Stomach (tissue), 9 donors: ENCODE measurements around the gene GPR15LG. TPM values are rescaled to one million over a fixed set of nuclear protein-coding genes. Genes with fewer than 3 reads are reported as not detected.

Experiments used
- DNase-seq, 2 donors: peaks; one replicate each; pipeline versions ENCODE4 v3.0.0 to v3.0.0-alpha.2; 2013 to 2019
- H3K27ac ChIP-seq, 5 donors: fragments of 200-600 bp in 4 of 5; sonication (generic) in 4 of 5; one replicate each; pipeline ENCODE4 v1.5.1; 2013 to 2019; ENCODE audit warnings: mild to moderate bottlenecking in 1 of 5, moderate library complexity in 1 of 5
- H3K27me3 ChIP-seq, 3 donors: fragments of 200-600 bp; sonication (generic); one replicate each; pipeline ENCODE4 v1.5.1; 2017 to 2019; ENCODE audit warnings: mixed run types in 1 of 3
- H3K36me3 ChIP-seq, 4 donors: fragments of 200-600 bp; sonication (generic); 1 replicate in 3 of 4; 2 replicates in 1 of 4; pipeline ENCODE4 v1.5.1; 2016 to 2019
- H3K4me1 ChIP-seq, 4 donors: fragments of 200-600 bp; sonication (generic); one replicate each; pipeline ENCODE4 v1.5.1; 2016 to 2019
- H3K4me3 ChIP-seq, 4 donors: fragments of 200-600 bp; sonication (generic) in 3 of 4; one replicate each; pipeline ENCODE4 v1.5.1; 2016 to 2019; ENCODE audit warnings: mild to moderate bottlenecking in 1 of 4
- H3K9me3 ChIP-seq, 4 donors: fragments of 200-600 bp; sonication (generic); one replicate each; pipeline ENCODE4 v1.5.1; 2016 to 2019
- EP300 ChIP-seq: sonication (generic); formaldehyde crosslinking; IDR thresholded peaks from one replicate; pipeline ENCODE4 v1.6.1; 2017; ENCODE audit warnings: antibody characterized with exemption
- POLR2A ChIP-seq, 4 donors: fragments of 450-650 bp; IDR thresholded peaks; one replicate each; pipeline ENCODE4 v1.6.1; 2016; ENCODE audit warnings: antibody characterized with exemption in 4 of 4, control low read depth in 2 of 4, mild to moderate bottlenecking in 1 of 4, moderate library complexity in 1 of 4
- POLR2AphosphoS5 ChIP-seq, 3 donors: sonication (generic); formaldehyde crosslinking; IDR thresholded peaks; one replicate each; pipeline ENCODE4 v1.6.1; 2016; ENCODE audit warnings: antibody characterized with exemption in 3 of 3
- WGBS, 5 donors: extraction: QIAGEN DNeasy Blood & Tissue Kit in 3 of 5; methylation state at CpG; one replicate each; pipeline versions ENCODE4 v1.1.5 to v1.1.7; 2013 to 2018; 5-methylcytosine and 5-hydroxymethylcytosine counted together
- intact Hi-C: fragments of 100-400 bp; cut with DNase I; formaldehyde crosslinking; loops from one replicate; pipeline ENCODE4 v1.15.1; 2023; ENCODE audit warnings: low total_unique reads
- polyA plus RNA-seq, 3 donors: library from polyadenylated mRNA; stranded (reverse); fragments of 200-250 nt; gene quantifications; one replicate each; pipeline ENCODE4 v1.2.3, GENCODE V29; 2013
- total RNA-seq, 5 donors: library from RNA; depleted of rRNA; stranded (reverse); fragments of >200 nt; gene quantifications; one replicate each; pipeline versions ENCODE4 v1.1.0 to v1.2.3, GENCODE V29; 2014 to 2016
- TF ChIP-seq, protein P1 (sequence below), 7 experiments: fragments of 450-650 bp in 4 of 7; fragments of 200-600 bp in 3 of 7; sonication (generic) in 3 of 7; IDR thresholded peaks; one replicate each; pipeline ENCODE4 v1.5.1; 2016 to 2019; ENCODE audit warnings: antibody characterized with exemption in 7 of 7, control low read depth in 2 of 7, mild to moderate bottlenecking in 1 of 7
- donor health status: healthy with polysubstance abuse.
- donor health status: Bipolar disorder and iron deficiency.
- donor health status: healthy.

The GPR15LG gene
- total and polyA plus RNA-seq, 8 donors, result 0.92 to 82.4 (median 7.5) TPM; not detected in 5

DNA sequence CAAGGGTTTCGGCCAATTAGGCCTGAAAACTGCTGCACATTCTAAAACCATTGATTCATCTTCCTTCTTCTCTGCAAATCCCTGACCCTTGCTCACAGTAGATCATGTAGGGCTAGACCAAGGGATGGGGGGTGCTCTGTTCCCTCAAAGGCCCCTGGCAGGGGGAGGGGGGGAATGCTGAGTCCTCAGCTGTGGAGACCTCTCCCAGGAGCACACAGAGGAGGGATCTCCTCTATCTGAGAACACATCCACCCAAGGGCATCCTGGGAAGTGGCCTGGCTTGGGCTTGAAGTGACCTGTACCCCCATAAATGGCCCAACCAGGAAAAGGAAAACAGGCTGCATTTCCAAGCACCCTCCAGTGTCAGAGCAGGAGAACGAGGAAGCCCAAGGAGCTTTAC is 19.7 kb downstream of the GPR15LG start:
- no peak overlapping the region for H3K27ac ChIP-seq
- H3K36me3 ChIP-seq, result no peaks in the 10 kb centered on the region
- H3K27me3 ChIP-seq, result peaks cover 0 to 88% (median 38%) of the 10 kb centered on the region in 3 donors
- no peaks in the 10 kb centered on the region for H3K9me3 ChIP-seq
- intact Hi-C loops, result no loop called here
- DNase-seq, result no peak
- no peak for TF ChIP-seq POLR2A (IDR thresholded peaks at IDR 0.05)
- 91 to 98% (median 94%) methylated on average over 2 of the region's 2 CpGs for WGBS, 5 donors
- peaks cover 9 to 33% (median 17%) of the 10 kb centered on the region in 4 donors for H3K4me1 ChIP-seq
- H3K4me3 ChIP-seq, result no peak overlapping the region

DNA sequence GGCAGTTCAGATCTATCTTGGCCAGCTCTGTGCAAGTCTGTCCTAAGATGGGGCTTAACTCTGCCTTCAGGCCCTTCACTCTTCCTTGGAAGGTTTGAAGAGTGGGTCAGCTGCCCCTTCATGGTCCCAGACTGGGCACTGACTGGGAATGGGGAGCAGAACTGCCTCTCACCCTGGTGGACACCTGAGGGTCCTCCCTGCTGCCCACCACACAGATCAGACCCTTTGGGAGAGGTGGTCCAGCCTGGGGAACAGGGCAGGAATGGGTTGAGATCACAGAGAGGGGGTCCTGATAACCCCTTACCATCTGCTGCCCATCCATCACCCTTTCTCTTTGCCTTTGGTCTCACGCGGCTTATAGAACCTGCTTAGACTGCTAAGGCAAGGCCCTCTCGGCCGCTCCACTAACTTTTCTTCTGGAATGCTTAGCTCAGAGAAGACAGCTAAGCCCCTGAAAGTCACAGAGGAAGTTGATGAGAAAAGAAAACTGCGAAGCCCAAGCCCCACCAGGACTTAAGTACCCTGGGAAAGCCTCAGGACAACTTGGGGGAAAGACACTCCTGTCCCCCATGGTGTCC is 20.3 kb downstream of the GPR15LG start:
- DNase-seq, result no peak

DNA sequence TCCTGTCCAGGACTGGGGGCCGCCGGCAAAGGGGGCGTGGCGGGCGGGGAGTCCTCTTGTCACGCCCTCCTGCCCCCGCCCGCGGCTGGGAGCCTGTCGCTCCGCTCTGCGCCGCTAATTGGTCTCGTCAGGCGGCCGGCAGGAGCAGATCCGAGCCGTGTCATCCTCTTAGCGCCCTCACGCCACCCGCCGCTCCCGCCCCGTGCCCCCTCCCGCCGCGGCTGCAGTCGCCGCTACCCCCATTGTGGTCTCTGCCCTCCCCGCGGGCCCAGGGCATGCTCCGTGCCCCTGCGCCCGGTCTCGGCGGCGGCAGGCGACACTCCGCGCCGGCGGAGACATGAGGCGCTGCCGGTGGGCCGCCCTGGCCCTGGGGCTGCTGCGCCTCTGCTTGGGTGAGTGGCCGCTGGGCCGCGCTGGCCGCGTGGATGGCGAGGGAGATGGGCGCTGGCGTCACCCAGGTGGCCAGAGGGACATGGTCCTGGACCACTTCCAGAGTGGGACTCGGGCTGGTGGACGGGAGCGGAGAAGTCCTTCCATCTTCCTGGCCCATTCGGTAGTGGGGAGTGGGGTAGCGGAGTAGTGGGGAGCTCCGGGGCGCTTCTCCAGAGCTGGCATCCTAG is 20.9 kb downstream of the GPR15LG start, which contains the start of gene CDHR1:
CDHR1 (plus strand) TSS at position 114 of the 620 bp plus-strand sequence; CDS start at position 338, 224 bp downstream.
- Histone ChIP-seq H3K4me3 (peak within 1 kb of the TSS; percentile 49 to 56 (median 52)), H3K4me1 (peaks cover 9 to 33% (median 17%) of the 10 kb centered on the region in 4 donors), H3K27ac (no peak within 1 kb of the TSS), H3K9me3 (no peaks in the 10 kb centered on the region), H3K27me3 (peaks cover 0 to 78% (median 38%) of the 10 kb centered on the region in 3 donors), H3K36me3 (no peaks in the 10 kb centered on the region)
- peak in 1 of 2 donors; percentile 63 for DNase-seq
- intact Hi-C loops, result no loop called here
- TF ChIP-seq EP300 (no peak), POLR2A (IDR thresholded peaks at IDR 0.05) (no peak), POLR2AphosphoS5 (IDR thresholded peaks at IDR 0.05) (no peak)
- TF ChIP-seq, protein P1, sequence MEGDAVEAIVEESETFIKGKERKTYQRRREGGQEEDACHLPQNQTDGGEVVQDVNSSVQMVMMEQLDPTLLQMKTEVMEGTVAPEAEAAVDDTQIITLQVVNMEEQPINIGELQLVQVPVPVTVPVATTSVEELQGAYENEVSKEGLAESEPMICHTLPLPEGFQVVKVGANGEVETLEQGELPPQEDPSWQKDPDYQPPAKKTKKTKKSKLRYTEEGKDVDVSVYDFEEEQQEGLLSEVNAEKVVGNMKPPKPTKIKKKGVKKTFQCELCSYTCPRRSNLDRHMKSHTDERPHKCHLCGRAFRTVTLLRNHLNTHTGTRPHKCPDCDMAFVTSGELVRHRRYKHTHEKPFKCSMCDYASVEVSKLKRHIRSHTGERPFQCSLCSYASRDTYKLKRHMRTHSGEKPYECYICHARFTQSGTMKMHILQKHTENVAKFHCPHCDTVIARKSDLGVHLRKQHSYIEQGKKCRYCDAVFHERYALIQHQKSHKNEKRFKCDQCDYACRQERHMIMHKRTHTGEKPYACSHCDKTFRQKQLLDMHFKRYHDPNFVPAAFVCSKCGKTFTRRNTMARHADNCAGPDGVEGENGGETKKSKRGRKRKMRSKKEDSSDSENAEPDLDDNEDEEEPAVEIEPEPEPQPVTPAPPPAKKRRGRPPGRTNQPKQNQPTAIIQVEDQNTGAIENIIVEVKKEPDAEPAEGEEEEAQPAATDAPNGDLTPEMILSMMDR (IDR thresholded peaks at IDR 0.05), result no peak
- 0 to 3% (median 1%) methylated on average over 6 to 60 of the region's 61 CpGs for WGBS, 5 donors

More for the DNA sequence above, 20.3 kb downstream of the GPR15LG start:
- 21 to 40% (median 31%) methylated on average over 3 to 5 of the region's 5 CpGs for WGBS, 5 donors
- H3K27ac ChIP-seq, result no peak overlapping the region
- H3K27me3 ChIP-seq, result peaks cover 0 to 82% (median 38%) of the 10 kb centered on the region in 3 donors
- TF ChIP-seq EP300 (no peak), POLR2AphosphoS5 (IDR thresholded peaks at IDR 0.05) (no peak), POLR2A (IDR thresholded peaks at IDR 0.05) (no peak)
- TF ChIP-seq, protein P1 (IDR thresholded peaks at IDR 0.05), result no peak
- H3K4me1 ChIP-seq, result peaks cover 9 to 33% (median 17%) of the 10 kb centered on the region in 4 donors
- H3K4me3 ChIP-seq, result peak overlapping the region; percentile 49 to 56 (median 52)
- intact Hi-C loops, result no loop called here
- no peaks in the 10 kb centered on the region for H3K36me3 ChIP-seq
- no peaks in the 10 kb centered on the region for H3K9me3 ChIP-seq

DNA sequence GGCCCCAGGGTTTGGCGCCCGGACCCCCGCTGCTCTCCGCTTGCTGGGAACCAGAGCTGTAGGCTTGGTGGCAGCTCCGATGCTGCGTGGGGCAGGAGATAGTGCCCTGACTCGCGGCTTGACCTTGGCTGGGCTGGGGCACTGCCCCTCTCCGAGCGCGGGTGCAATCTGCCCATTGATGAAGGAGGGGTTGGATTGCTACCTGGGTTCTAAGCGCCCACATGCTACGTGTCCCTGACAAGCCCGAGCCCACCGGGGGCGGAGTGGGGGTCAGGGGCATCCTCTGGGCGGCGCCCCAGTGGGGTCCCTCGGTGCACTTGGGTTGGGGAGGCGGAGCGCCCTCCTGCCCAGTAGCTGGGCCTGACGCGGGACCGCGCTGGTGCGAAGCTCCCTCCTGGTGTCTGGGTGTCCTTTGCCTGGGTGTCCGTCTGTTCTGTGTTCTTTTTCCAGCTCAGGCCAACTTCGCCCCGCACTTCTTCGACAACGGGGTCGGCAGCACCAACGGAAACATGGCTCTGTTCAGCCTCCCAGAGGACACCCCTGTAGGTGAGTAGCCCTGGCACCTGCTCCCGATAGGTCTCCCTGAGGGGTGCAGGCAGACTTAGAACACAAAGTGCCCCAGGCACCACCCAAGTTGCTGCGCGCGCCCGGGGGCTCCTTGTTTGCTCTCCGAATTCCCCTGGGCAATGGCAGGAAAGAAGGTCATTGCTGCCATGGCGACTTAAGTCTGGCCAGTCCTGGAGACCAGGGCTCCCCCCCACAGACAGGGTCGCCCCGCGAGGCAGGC is 21.6 kb downstream of the GPR15LG start:
- TF ChIP-seq POLR2A (IDR thresholded peaks at IDR 0.05), result no peak
- TF ChIP-seq, protein P1 (IDR thresholded peaks at IDR 0.05), result no peak
- no peak for TF ChIP-seq EP300
- no peak for TF ChIP-seq POLR2AphosphoS5 (IDR thresholded peaks at IDR 0.05)
- no peaks in the 10 kb centered on the region for H3K36me3 ChIP-seq
- H3K4me3 ChIP-seq, result peak overlapping the region; percentile 49 to 56 (median 52)
- peaks cover 9 to 33% (median 17%) of the 10 kb centered on the region in 4 donors for H3K4me1 ChIP-seq
- no peaks in the 10 kb centered on the region for H3K9me3 ChIP-seq
- peaks cover 0 to 76% (median 38%) of the 10 kb centered on the region in 3 donors for H3K27me3 ChIP-seq
- 14 to 29% (median 19%) methylated on average over 21 to 43 of the region's 43 CpGs for WGBS, 5 donors
- no peak for DNase-seq
- no peak overlapping the region for H3K27ac ChIP-seq
- intact Hi-C loops, result no loop called here
